ENCODE data around the gene THBS4. TPM values are rescaled to one million over a fixed set of nuclear protein-coding genes. Genes with fewer than 3 reads are reported as not detected.

The THBS4 gene
- total and polyA plus RNA-seq, 10 of the 15 experiments (the other 5 are each of a cell fraction or from before 2014, with no cell fraction given) = 0.31 to 1.7 (median 0.75) TPM

GRCh38 chr5:80125022-80125961 is 90.1 kb downstream of the THBS4 start (continued):
- no peak for TF ChIP-seq SMC3 (IDR thresholded peaks at IDR 0.05; ENCODE audit: borderline replicate concordance, low read length)
- no peak for TF ChIP-seq SIN3A (IDR thresholded peaks at IDR 0.05; ENCODE audit: low read depth, low read length)
- TF ChIP-seq NKRF (conservative IDR thresholded peaks at IDR 0.05) = 0 out of 2 replicates have a peak, but pooled peaks have one; percentile 2
- TF ChIP-seq IKZF1 (conservative IDR thresholded peaks at IDR 0.05) = peak; percentile 7
- TF ChIP-seq HSF1 (IDR thresholded peaks at IDR 0.05; ENCODE audit: low read depth, low read length) = no peak
- no peak for TF ChIP-seq PBX3 (IDR thresholded peaks at IDR 0.05; ENCODE audit: insufficient replicate concordance, low read depth, low read length)
- TF ChIP-seq CHD4 (IDR thresholded peaks at IDR 0.05) = 0 out of 2 replicates have a peak, but pooled peaks have one; percentile 52
- no peak for TF ChIP-seq CUX1 (IDR thresholded peaks at IDR 0.05; ENCODE audit: insufficient replicate concordance, low read depth, low read length)
- no peak for TF ChIP-seq YBX1 (IDR thresholded peaks at IDR 0.05)
- no peak for TF ChIP-seq GABPA (IDR thresholded peaks at IDR 0.05; ENCODE audit: low read depth)
- no peak for TF ChIP-seq SUZ12 (IDR thresholded peaks at IDR 0.05; ENCODE audit: unreplicated experiment)
- TF ChIP-seq ZNF207 (IDR thresholded peaks at IDR 0.05; ENCODE audit: borderline replicate concordance) = no peak; the same call in 1 of the 2 replicates
- no peak for TF ChIP-seq KDM1A (IDR thresholded peaks at IDR 0.05; ENCODE audit: borderline replicate concordance)
- TF ChIP-seq MAX (IDR thresholded peaks at IDR 0.05; ENCODE audit: low read depth, low read length) = no peak
- no peak for TF ChIP-seq E2F4 (IDR thresholded peaks at IDR 0.05; ENCODE audit: low read depth, low read length)
- no peak for TF ChIP-seq KAT2A (conservative IDR thresholded peaks at IDR 0.05; ENCODE audit: control insufficient read depth, low read depth, low read length)
- no peak for TF ChIP-seq SMAD1 (IDR thresholded peaks at IDR 0.05; ENCODE audit: low read depth, partially characterized antibody)

All from GM12878 (cell line).